GM23338 (cell line): Measurements from ENCODE around the gene PTP4A1. TPM values are rescaled to one million over a fixed set of nuclear protein-coding genes. Genes with fewer than 3 reads are reported as not detected.

Source experiments
- ATAC-seq: fragments of 200-7000 bp; cut with Tn5 transposase; 3 replicates; pipeline ENCODE4 v1.9.1; 2020
- DNase-seq: peaks from one replicate; pipeline ENCODE4 v3.0.0-alpha.2; 2015; ENCODE audit warnings: low spot score
- H2AFZ ChIP-seq: fragments of 200-600 bp; sonication (generic); 2 replicates; pipeline ENCODE4 v1.8.0; 2016; ENCODE audit warnings: antibody characterized with exemption, mild to moderate bottlenecking, moderate library complexity
- H3F3A ChIP-seq: fragments of 200-600 bp; sonication (generic); replicated peaks from 2 replicates; pipeline ENCODE4 v1.8.0; 2017; ENCODE audit warnings: antibody characterized with exemption, mixed run types, low read depth
- H3K27ac ChIP-seq: fragments of 200-600 bp; sonication (generic); 2 replicates; pipeline ENCODE4 v1.6.1; 2016; ENCODE audit warnings: low read depth
- H3K27me3 ChIP-seq: fragments of 200-600 bp; sonication (generic); 2 replicates; pipeline ENCODE4 v1.8.0; 2016; ENCODE audit warnings: mild to moderate bottlenecking, mixed run types, moderate library complexity; ENCODE audit not compliant: insufficient read depth
- H3K36me3 ChIP-seq: fragments of 200-600 bp; sonication (generic); 2 replicates; pipeline ENCODE4 v1.8.0; 2016; ENCODE audit warnings: mild to moderate bottlenecking; ENCODE audit not compliant: insufficient read depth
- H3K4me1 ChIP-seq: fragments of 200-600 bp; sonication (generic); 2 replicates; pipeline ENCODE4 v1.8.0; 2016; ENCODE audit warnings: mild to moderate bottlenecking, moderate library complexity; ENCODE audit not compliant: insufficient read depth
- H3K4me2 ChIP-seq: fragments of 200-600 bp; sonication (generic); 2 replicates; pipeline ENCODE4 v1.7.1; 2017; ENCODE audit warnings: mixed run types
- H3K4me3 ChIP-seq: fragments of 200-600 bp; sonication (generic); 2 replicates; pipeline ENCODE4 v1.6.1; 2016; ENCODE audit warnings: mixed run types
- H3K79me2 ChIP-seq: fragments of 200-600 bp; sonication (generic); replicated peaks from 2 replicates; pipeline ENCODE4 v1.8.0; 2017; ENCODE audit warnings: mild to moderate bottlenecking; ENCODE audit not compliant: insufficient read depth
- H3K9me2 ChIP-seq: fragments of 200-600 bp; sonication (generic); 2 replicates; pipeline ENCODE4 v1.8.0; 2017; ENCODE audit not compliant: insufficient read depth
- H4K20me1 ChIP-seq: fragments of 200-600 bp; sonication (generic); replicated peaks from 2 replicates; pipeline ENCODE4 v1.8.0; 2017; ENCODE audit warnings: mild to moderate bottlenecking; ENCODE audit not compliant: insufficient read depth
- H3K27ac Mint-ChIP-seq: 2 replicates; pipeline ENCODE4 v1.8.0; 2020; ENCODE audit warnings: inconsistent platforms, mild to moderate bottlenecking, moderate library complexity, mixed read lengths
- H3K27me3 Mint-ChIP-seq: 3 replicates; pipeline ENCODE4 v1.8.0; 2022; ENCODE audit warnings: low read depth, mild to moderate bottlenecking, moderate library complexity, mixed read lengths, inconsistent platforms; ENCODE audit not compliant: insufficient read depth, poor library complexity
- H3K36me3 Mint-ChIP-seq: 3 replicates; pipeline ENCODE4 v1.8.0; 2021; ENCODE audit warnings: low read depth, mild to moderate bottlenecking, inconsistent platforms, moderate library complexity, mixed read lengths
- H3K4me1 Mint-ChIP-seq: 3 replicates; pipeline ENCODE4 v1.8.0; 2020; ENCODE audit warnings: mild to moderate bottlenecking, inconsistent platforms, mixed read lengths
- H3K4me3 Mint-ChIP-seq: 3 replicates; pipeline ENCODE4 v1.8.0; 2021; ENCODE audit warnings: moderate library complexity, mild to moderate bottlenecking, inconsistent platforms, mixed read lengths
- H3K9me3 Mint-ChIP-seq: 3 replicates; pipeline ENCODE4 v1.8.0; 2020; ENCODE audit warnings: moderate library complexity, mild to moderate bottlenecking, inconsistent platforms, mixed read lengths
- CREB1 ChIP-seq: fragments of 250-450 bp; sonication (Bioruptor Pico); IDR thresholded peaks from 2 replicates; pipeline ENCODE4 v1.5.0; 2020; ENCODE audit warnings: low read depth, mild to moderate bottlenecking, moderate library complexity
- EZH2 ChIP-seq: fragments of 200-600 bp; sonication (generic); IDR thresholded peaks from one replicate; pipeline ENCODE4 v1.8.0; 2017; ENCODE audit warnings: antibody characterized with exemption, mild to moderate bottlenecking, low read depth; ENCODE audit not compliant: unreplicated experiment
- EZH2phosphoT487 ChIP-seq: fragments of 200-600 bp; sonication (generic); IDR thresholded peaks from one replicate; pipeline ENCODE4 v1.8.1; 2018; ENCODE audit warnings: antibody characterized with exemption; ENCODE audit not compliant: unreplicated experiment
- POLR2AphosphoS5 ChIP-seq: IDR thresholded peaks from 2 replicates; pipeline ENCODE4 v1.6.1; 2016; ENCODE audit warnings: antibody characterized with exemption, low read depth
- STAT1 ChIP-seq: IDR thresholded peaks from one replicate; pipeline ENCODE4 v1.6.1; 2016; ENCODE audit warnings: antibody characterized with exemption; ENCODE audit not compliant: unreplicated experiment
- ZNF114 ChIP-seq: fragments of 250-450 bp; sonication (Bioruptor Pico); IDR thresholded peaks from 2 replicates; pipeline ENCODE4 v1.5.0; 2020; ENCODE audit warnings: mild to moderate bottlenecking, moderate library complexity
- ZNF462 ChIP-seq: fragments of 250-450 bp; sonication (Bioruptor Pico); IDR thresholded peaks from 2 replicates; pipeline ENCODE4 v1.5.0; 2020; ENCODE audit warnings: mild to moderate bottlenecking, moderate library complexity
- polyA plus RNA-seq: library from polyadenylated mRNA; unstranded; fragments of >200 nt; fragmentation: Nextera tagmentation; extraction: Ambion mirVana; gene quantifications from 2 replicates; pipeline ENCODE4 v1.2.1, GENCODE V29; 2016
- total RNA-seq: library from RNA; depleted of rRNA; stranded (reverse); fragments of >200 nt; shearing (Covaris generic); gene quantifications from 2 replicates; pipeline ENCODE4 v1.2.3, GENCODE V29; 2014
- TF ChIP-seq, protein P1 (sequence below): IDR thresholded peaks from one replicate; pipeline ENCODE4 v1.6.1; 2018; ENCODE audit warnings: antibody characterized with exemption; ENCODE audit not compliant: unreplicated experiment

PTP4A1 gene
- total and polyA plus RNA-seq, 2 experiments from 2014 or later = 99.0 to 102 TPM

DNA sequence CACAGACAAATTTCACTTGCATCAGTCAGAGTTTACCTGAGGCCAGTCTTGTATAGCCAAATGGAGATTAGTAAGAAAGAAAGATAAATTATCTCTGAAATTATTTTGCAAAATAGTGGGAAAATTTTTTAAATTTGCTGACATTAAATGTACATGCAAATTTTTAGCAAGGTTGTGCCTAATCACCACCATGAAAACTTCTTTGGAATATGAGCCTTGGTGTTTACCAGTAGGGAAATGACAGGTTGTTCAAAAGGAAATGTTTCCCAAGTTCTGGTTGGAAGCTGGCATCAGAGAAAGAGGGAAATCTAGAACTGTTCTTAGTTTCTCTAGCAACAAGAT is 34.4 kb upstream of the PTP4A1 start (continued):
- TF ChIP-seq ZNF462 = no peak
- no peak for TF ChIP-seq ZNF114
- TF ChIP-seq EZH2phosphoT487 = no peak
- TF ChIP-seq, protein P1, sequence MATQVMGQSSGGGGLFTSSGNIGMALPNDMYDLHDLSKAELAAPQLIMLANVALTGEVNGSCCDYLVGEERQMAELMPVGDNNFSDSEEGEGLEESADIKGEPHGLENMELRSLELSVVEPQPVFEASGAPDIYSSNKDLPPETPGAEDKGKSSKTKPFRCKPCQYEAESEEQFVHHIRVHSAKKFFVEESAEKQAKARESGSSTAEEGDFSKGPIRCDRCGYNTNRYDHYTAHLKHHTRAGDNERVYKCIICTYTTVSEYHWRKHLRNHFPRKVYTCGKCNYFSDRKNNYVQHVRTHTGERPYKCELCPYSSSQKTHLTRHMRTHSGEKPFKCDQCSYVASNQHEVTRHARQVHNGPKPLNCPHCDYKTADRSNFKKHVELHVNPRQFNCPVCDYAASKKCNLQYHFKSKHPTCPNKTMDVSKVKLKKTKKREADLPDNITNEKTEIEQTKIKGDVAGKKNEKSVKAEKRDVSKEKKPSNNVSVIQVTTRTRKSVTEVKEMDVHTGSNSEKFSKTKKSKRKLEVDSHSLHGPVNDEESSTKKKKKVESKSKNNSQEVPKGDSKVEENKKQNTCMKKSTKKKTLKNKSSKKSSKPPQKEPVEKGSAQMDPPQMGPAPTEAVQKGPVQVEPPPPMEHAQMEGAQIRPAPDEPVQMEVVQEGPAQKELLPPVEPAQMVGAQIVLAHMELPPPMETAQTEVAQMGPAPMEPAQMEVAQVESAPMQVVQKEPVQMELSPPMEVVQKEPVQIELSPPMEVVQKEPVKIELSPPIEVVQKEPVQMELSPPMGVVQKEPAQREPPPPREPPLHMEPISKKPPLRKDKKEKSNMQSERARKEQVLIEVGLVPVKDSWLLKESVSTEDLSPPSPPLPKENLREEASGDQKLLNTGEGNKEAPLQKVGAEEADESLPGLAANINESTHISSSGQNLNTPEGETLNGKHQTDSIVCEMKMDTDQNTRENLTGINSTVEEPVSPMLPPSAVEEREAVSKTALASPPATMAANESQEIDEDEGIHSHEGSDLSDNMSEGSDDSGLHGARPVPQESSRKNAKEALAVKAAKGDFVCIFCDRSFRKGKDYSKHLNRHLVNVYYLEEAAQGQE = no peak
- TF ChIP-seq EZH2 = no peak
- TF ChIP-seq CREB1 = no peak

DNA sequence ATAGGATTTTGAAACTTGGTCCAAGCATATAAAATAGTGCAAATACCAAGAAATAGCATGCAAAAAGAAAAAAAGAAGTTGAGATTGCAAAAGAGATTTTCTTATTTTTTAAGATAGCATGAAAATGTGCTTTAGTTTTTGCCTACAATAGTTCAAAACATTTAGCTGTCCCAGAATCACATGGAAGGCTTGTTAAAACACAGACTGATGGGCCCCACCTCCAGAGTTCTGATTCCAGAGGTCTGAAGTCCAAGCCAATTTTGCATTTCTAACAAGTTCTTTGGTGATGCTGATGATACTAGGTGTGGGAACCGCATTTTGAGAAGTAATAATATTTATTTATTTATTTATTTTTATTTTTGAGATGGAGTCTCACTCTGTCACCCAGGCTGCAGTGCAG is 33.7 kb upstream of the PTP4A1 start:
- H3K4me3 ChIP-seq = no peak overlapping the region
- no peak overlapping the region for H3K27ac ChIP-seq
- no peaks in the 10 kb centered on the region for H3K4me1 Mint-ChIP-seq
- no peaks in the 10 kb centered on the region for H3K79me2 ChIP-seq
- H3F3A ChIP-seq = no peaks in the 10 kb centered on the region
- DNase-seq (no peak), ATAC-seq (no peak)
- H3K27me3 ChIP-seq = no peaks in the 10 kb centered on the region
- no peaks in the 10 kb centered on the region for H3K9me2 ChIP-seq
- no peak overlapping the region for H3K4me3 Mint-ChIP-seq
- peaks cover 8% of the 10 kb centered on the region; the same call in 1 of the 3 replicates for H3K9me3 Mint-ChIP-seq
- no peak overlapping the region for H2AFZ ChIP-seq
- no peak overlapping the region for H3K4me2 ChIP-seq
- no peaks in the 10 kb centered on the region for H4K20me1 ChIP-seq
- H3K4me1 ChIP-seq = no peaks in the 10 kb centered on the region
- H3K27me3 Mint-ChIP-seq = peaks cover 2% of the 10 kb centered on the region
- H3K36me3 Mint-ChIP-seq = no peaks in the 10 kb centered on the region
- H3K36me3 ChIP-seq = no peaks in the 10 kb centered on the region
- H3K27ac Mint-ChIP-seq = no peak overlapping the region
- no peak for TF ChIP-seq EZH2phosphoT487
- no peak for TF ChIP-seq STAT1
- TF ChIP-seq POLR2AphosphoS5 = no peak
